Adrenal gland (tissue), 5 donors: ENCODE results near the gene SYT7.

Source experiments
- CTCF ChIP-seq, 6 experiments: fragments of 450-650 bp in 4 of 6; fragments of 200-600 bp in 2 of 6; sonication (generic) in 1 of 6; IDR thresholded peaks; 1 replicate in 5 of 6; 2 replicates in 1 of 6; pipeline versions ENCODE4 v1.5.1 to v1.8.0; 2016 to 2021; ENCODE audit warnings: antibody characterized with exemption in 6 of 6, mild to moderate bottlenecking in 2 of 6, moderate library complexity in 1 of 6
- POLR2A ChIP-seq, 2 donors: fragments of 450-650 bp; IDR thresholded peaks; one replicate each; pipeline ENCODE4 v1.6.1; 2017; ENCODE audit warnings: antibody characterized with exemption in 2 of 2, mild to moderate bottlenecking in 2 of 2, moderate library complexity in 1 of 2
- donor health status: DM: no; HTN: no; CAD: no.

GRCh38 chr11:61602775-61603569 lies 22.1 kb upstream of the SYT7 start:
- no peak for TF ChIP-seq CTCF (IDR thresholded peaks at IDR 0.05)
- TF ChIP-seq POLR2A (IDR thresholded peaks at IDR 0.05), result no peak
